NOMO-1 (cell line): Measurements from ENCODE around the gene SFXN4.

Source experiments
- DNase-seq, 2 experiments: peaks; one replicate each; lab custom pipeline; 2025; ENCODE audit not compliant: unreplicated experiment in 2 of 2; lab: John Stamatoyannopoulos, UW

Gene SFXN4

GRCh38 chr10:119165171-119166117 is at the start of gene SFXN4:
SFXN4 (minus strand) TSS chr10:119165714; CDS start chr10:119165647, 67 bp downstream.
- peak; percentile 77 to 85 for DNase-seq

- no peak for DNase-seq
Measured at GRCh38 chr10:119211625-119212441, 46.3 kb upstream of the SFXN4 start.

GRCh38 chr10:119211176-119211575 is 45.7 kb upstream of the SFXN4 start:
- no peak for DNase-seq

GRCh38 chr10:119210633-119211032 is 45.1 kb upstream of the SFXN4 start:
- DNase-seq = no peak

GRCh38 chr10:119209736-119210355 is 44.3 kb upstream of the SFXN4 start:
- DNase-seq = no peak

GRCh38 chr10:119209035-119209735 is 43.7 kb upstream of the SFXN4 start:
- no peak for DNase-seq

GRCh38 chr10:119208553-119208940 is 43.0 kb upstream of the SFXN4 start:
- no peak for DNase-seq

GRCh38 chr10:119207713-119208552 is 42.4 kb upstream of the SFXN4 start:
- DNase-seq = peak in 1 of 2 experiments; percentile 69

- peak; percentile 91 to 95 for DNase-seq
Measured at GRCh38 chr10:119207366-119207666, 41.8 kb upstream of the SFXN4 start, which contains the start of gene GRK5. GRK5 (plus strand) TSS chr10:119207571; CDS start chr10:119207918, 347 bp downstream.

GRCh38 chr10:119206603-119207365 is 41.3 kb upstream of the SFXN4 start:
- peak; percentile 55 to 69 for DNase-seq

GRCh38 chr10:119205894-119206602 is 40.5 kb upstream of the SFXN4 start:
- DNase-seq = no peak

GRCh38 chr10:119203006-119203405 is 37.5 kb upstream of the SFXN4 start:
- no peak for DNase-seq

- no peak for DNase-seq
Measured at GRCh38 chr10:119201233-119201632, 35.7 kb upstream of the SFXN4 start.

GRCh38 chr10:119199231-119199992 is 33.9 kb upstream of the SFXN4 start:
- peak in 1 of 2 experiments; percentile 50 for DNase-seq

- peak in 1 of 2 experiments; percentile 29 for DNase-seq
Measured at GRCh38 chr10:119198438-119198837, 32.9 kb upstream of the SFXN4 start.

GRCh38 chr10:119197921-119198320 is 32.4 kb upstream of the SFXN4 start:
- DNase-seq = peak; percentile 36 to 61

- DNase-seq = no peak
Measured at GRCh38 chr10:119191881-119192280, 26.4 kb upstream of the SFXN4 start.
